Activated CD8-positive, alpha-beta memory T cell treated with anti-CD3 and anti-CD28 coated beads for 36 hours (primary cell): ENCODE data around the gene OR9G1. TPM values are rescaled to one million over a fixed set of nuclear protein-coding genes. Genes with fewer than 3 reads are reported as not detected.
"Not testable (repeated sequence)": the region's sequence is repeated elsewhere in the genome, so short reads cannot be mapped to it uniquely, and the experiment has no call there.

Experiments used
- CTCF ChIA-PET: fragments of 350-600 bp; sonication (Branson Sonifier 250); formaldehyde crosslinking; loops from one replicate; lab custom pipeline; 2021; ENCODE audit warnings: antibody characterized with exemption; lab: Charles Lee
- POLR2A ChIA-PET: fragments of 350-600 bp; sonication (Branson Sonifier 250); formaldehyde crosslinking; loops from one replicate; lab custom pipeline; 2021; ENCODE audit warnings: antibody characterized with exemption; lab: Charles Lee
- total RNA-seq, 2 experiments: library from RNA; stranded (reverse); gene quantifications; one replicate each; pipeline ENCODE4 v1.2.3, GENCODE V29; 2021

The OR9G1 gene, protein sequence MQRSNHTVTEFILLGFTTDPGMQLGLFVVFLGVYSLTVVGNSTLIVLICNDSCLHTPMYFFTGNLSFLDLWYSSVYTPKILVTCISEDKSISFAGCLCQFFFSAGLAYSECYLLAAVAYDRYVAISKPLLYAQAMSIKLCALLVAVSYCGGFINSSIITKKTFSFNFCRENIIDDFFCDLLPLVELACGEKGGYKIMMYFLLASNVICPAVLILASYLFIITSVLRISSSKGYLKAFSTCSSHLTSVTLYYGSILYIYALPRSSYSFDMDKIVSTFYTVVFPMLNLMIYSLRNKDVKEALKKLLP
- not detected for total RNA-seq

DNA sequence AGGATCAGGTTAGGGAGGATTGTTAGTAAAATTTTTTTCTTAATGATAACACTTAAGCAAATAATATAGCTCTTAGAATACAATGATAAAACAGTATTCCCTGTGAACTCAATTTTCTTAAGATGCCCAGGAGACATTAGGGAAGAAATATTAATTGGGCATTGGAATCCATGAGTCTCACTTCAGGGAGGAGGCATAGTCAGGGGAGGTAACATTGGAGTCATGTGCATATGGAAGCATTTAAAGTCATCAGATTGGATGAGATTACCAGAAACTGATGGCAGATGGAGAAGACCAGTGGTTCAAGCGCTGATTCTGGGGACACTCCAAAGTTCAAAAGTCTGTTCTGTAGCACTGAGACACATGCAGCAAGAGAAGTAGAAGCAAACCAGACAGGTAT lies at the start of gene OR9G1:
TSS of gene OR9G1 (plus strand) at position 301 of the 400 bp plus-strand sequence. CDS start 1,293 bp downstream, outside the sequence.
- POLR2A ChIA-PET = no interaction called here
- CTCF ChIA-PET = no interaction called here

DNA sequence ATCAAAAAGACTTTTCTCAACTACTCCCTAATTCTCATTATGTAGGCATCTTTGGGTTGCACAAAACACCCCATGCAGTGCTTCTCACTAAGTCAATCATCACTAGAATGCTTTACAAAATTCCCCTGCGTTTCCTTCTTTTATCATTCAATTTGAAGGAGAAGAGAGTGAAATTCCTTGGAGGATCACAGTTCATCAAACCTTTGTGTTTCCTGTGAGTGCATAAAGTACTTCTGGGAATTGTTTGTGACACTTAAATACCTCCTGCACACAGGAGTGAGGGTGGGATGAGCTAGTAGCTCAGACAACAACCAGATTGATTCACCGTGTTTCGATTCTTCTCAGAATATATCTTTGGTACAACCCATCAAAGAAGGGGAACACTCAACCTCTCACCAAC lies 39.1 kb upstream of the OR9G1 start:
- ChIA-PET POLR2A (no interaction called here), CTCF (no interaction called here)

DNA sequence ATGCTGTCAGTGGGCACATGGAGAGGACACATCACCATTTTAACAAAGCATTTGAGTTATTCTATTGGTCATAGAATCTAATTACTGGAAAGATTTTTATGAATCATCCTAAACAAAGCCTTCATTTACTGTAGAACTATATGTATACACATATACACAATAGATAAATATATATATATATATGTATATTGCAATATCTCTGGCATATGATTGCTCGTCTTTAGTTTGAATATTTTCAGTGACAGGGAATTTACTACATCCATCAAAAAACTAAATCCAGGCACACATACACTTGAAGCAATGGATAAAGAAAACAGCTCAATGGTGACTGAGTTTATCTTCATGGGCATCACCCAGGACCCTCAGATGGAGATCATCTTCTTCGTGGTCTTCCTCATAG lies 35.5 kb upstream of the OR9G1 start, which contains the start of gene OR5AR1:
TSS of gene OR5AR1 (plus strand) at position 301 of the 400 bp plus-strand sequence. CDS start at position 301, 0 bp downstream.
- POLR2A ChIA-PET = interaction anchor here (0.7 kb wide), 1 partner anchor 286 kb away, joined by 3 read pairs; no protein-coding TSS in a partner anchor
- CTCF ChIA-PET = no interaction called here

DNA sequence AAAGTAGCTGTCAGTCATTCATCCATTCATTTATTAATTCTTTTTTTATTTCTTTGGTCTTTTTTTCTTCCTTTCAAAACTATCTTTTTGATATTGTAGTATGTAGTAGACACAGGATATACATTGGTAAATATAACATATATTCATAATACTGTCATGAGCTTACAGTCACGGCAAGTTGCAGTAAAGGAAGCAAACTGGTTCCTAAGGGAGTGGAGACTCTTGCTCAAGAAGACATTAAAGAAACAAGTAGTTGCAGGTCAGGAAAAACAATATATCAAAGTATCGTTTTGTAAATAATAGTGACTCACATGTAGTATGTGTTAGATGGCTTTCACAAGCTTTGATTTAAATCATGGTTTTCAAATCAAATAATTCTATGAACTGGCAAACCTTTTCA lies 27.9 kb upstream of the OR9G1 start:
- ChIA-PET CTCF (no interaction called here), POLR2A (no interaction called here)

DNA sequence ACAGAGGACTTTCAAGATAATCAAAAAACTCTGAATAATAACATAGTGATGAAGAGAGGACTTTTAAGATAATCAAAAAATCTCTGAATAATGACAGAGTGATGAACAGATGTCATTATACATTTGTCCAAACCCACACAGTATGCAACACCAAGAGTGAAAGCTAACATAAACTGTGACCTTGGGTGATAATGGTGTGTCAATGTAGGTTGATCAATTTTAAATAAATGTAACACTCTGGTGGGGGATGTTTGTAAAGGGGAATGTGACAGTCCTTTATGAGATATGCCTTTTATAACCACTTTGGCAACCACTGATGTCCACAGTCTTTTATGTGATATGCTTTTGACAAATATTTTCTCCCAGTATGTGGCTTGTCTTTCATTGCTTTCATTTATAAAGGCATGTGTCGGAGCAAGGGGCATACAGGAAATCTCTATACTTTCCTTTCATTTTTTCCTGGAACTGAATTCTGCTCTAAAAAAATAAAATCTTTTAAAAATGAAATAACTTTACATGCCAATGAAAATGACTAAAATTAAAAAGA lies 10.3 kb upstream of the OR9G1 start:
- POLR2A ChIA-PET = no interaction called here
- CTCF ChIA-PET = no interaction called here

DNA sequence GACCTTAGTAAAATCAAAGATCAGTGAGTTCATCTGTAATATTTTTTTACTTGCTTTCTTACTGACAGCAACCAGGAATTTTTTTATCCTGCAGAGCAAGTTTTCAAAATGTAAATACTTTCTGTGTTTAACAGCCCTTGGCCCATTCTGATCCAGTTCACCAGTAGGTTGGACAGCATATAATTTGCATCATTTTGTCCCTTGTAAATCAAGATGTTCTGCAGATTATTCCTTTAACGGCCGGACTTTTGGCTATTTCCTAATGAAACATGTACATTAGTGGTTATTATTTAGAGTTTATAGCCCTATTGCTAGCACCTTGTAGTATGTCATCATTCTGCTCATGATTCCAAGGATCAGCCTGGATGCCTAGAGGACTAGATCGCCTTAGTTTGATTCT lies 7.7 kb upstream of the OR9G1 start:
- POLR2A ChIA-PET, CTCF ChIA-PET: not testable (repeated sequence)

DNA sequence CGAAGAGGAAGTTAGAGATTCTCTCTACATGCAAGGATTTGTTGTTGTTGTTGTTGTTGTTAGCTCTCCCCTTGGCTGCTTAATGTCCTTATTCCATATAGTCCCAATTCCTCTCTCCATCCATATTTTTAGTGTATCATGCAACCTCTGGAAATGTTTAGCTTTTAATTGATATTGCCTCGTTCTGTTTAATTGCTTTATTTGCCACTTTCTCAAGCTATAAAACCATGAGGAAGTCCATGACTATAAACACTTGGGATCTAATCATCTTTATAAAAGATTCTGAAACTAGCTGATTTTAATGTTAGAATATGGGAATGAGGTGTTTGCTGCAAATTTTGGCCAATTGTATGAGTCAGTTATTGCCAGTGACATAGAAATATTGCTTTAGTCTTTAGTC lies 5.5 kb upstream of the OR9G1 start:
- ChIA-PET CTCF (no interaction called here), POLR2A (no interaction called here)

DNA sequence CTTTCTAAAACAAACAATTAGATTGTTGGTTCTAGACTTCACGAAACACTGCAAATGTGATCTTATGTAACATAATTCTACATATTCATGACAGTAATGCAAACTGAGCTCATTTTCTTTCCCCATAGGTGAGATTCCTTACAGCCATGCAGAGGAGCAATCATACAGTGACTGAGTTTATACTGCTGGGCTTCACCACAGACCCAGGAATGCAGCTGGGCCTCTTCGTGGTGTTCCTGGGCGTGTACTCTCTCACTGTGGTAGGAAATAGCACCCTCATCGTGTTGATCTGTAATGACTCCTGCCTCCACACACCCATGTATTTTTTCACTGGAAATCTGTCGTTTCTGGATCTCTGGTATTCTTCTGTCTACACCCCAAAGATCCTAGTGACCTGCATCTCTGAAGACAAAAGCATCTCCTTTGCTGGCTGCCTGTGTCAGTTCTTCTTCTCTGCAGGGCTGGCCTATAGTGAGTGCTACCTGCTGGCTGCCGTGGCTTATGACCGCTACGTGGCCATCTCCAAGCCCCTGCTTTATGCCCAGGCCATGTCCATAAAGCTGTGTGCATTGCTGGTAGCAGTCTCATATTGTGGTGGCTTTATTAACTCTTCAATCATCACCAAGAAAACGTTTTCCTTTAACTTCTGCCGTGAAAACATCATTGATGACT lies 1.5 kb downstream of the OR9G1 start:
- ChIA-PET POLR2A (no interaction called here), CTCF (no interaction called here)

DNA sequence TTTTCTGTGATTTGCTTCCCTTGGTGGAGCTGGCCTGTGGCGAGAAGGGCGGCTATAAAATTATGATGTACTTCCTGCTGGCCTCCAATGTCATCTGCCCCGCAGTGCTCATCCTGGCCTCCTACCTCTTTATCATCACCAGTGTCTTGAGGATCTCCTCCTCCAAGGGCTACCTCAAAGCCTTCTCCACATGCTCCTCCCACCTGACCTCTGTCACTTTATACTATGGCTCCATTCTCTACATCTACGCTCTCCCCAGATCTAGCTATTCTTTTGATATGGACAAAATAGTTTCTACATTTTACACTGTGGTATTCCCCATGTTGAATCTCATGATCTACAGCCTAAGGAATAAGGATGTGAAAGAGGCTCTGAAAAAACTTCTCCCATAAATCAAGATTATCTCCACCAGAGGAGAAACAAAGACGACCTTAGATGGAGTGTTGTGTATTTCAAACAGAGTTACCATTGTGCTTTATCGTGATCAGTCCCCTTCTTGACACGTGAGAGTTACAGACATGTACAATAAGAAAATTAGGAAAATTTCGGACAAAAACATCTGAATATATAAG lies 2.1 kb downstream of the OR9G1 start:
- ChIA-PET CTCF (no interaction called here), POLR2A (no interaction called here)

DNA sequence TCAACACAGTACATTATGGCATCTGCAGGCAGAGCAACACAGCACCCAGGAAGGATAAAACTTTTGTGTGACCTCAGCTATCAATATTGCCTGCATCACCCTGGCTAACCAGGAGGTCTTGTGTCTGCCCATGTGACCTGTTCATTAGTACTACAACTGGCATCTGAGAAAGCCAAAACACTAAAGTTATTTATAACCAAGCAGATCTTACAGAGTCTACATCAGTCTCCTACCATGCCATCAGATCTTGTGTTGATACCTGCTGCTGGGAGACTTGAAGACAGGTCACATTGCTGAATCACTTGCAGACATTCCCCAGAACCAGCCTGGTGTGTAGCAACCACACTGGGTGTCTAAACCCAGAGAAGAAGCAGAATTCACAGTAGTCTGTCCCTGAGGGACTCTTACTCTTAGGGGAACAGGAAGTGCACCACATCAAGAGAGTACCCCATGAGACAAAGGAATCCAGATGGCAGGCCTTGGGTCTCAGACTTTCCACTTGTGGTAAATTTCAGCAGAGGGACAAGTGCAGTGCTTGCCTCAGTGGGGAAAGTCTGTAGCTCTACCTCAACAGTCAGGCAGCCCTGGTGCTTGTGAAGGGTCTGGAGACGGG lies 7.0 kb downstream of the OR9G1 start:
- POLR2A ChIA-PET = no interaction called here
- CTCF ChIA-PET = no interaction called here

DNA sequence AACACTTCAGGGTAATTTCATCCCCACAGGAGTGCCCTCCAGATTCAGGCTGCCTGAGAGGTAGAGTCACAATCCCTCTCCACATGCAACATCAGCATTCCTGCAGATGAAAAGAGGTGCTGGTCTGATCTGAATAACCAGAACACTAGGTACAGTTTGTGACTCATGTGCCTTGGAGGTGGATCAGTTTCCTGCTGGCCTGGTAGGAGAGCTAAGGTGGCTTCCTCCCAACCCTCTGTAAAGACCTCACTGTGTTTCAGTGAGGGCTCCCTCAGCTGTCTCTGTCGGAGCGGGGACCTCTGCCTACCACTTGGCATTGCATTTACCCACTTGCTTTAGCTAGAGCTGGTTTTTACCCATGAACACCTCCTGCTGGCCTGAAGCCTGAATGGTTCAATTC lies 7.6 kb downstream of the OR9G1 start:
- CTCF ChIA-PET = no interaction called here
- POLR2A ChIA-PET = no interaction called here

DNA sequence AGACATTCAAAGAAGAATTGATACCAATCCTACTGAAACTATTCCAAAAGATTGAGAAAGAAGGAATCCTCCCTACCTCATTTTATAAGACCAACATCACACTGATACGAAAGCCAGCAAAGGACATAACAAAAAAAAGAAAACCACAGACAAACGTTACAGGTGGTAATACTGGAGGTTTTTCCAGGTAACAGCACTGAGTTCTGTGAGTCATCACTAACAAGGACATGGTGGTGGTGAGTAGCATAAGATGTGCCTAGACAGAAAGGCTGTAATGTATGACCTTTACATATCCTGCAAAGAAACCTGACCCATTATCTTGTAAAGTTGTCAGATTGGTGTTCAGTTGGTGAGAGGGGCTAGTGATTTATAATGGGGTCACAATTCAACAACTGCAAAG lies 15.3 kb downstream of the OR9G1 start:
- ChIA-PET POLR2A (no interaction called here), CTCF (no interaction called here)

DNA sequence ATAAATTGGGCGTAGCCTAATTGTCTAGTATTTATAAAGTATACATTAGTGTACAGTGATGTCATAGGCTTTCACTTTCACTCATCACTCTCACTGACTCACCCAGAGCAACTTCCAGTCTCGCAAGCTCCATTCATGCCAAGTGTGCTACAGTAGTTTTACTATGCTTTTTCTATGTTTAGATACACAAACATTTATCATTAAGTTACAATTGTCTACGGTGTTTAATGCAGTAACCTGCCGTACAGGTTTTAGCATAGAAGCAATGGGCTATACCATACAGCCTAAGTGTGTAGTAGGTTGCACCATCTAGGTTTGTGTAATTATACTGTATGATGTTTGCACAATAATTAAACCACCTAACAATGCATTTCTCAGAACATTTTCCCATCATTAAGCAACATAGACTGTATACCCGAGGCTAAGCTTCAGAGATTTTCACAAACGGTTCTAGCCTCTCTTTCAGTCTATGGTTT lies 17.5 kb downstream of the OR9G1 start:
- POLR2A ChIA-PET = no interaction called here
- CTCF ChIA-PET = no interaction called here

DNA sequence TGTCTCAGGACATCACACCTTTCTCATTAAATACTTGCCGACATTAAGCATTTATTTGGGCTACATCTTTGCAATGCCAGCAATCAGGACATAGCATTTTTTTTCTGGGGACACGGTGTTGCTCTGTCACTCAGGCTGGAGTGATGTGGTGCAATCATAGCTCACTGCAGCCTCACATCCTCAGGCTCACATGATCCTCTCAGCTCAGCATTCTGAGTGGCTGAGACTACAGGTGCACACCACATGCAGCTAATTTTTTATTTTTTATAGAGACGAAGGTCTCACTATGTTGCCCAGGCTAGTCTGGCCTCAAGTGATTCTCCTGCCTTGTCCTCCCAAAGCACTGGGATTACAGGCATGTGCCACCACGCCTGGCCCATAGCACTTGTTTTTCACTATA lies 21.6 kb downstream of the OR9G1 start:
- ChIA-PET CTCF (no interaction called here), POLR2A (no interaction called here)

DNA sequence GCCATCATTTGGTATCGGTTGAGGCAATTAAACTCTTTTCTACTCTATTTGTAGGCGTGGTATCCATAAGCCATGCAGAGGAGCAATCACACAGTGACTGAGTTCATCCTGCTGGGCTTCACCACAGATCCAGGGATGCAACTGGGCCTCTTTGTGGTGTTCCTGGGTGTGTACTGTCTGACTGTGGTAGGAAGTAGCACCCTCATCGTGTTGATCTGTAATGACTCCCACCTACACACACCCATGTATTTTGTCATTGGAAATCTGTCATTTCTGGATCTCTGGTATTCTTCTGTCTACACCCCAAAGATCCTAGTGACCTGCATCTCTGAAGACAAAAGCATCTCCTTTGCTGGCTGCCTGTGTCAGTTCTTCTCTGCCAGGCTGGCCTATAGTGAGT lies 41.2 kb downstream of the OR9G1 start:
- CTCF ChIA-PET = no interaction called here
- POLR2A ChIA-PET = no interaction called here

DNA sequence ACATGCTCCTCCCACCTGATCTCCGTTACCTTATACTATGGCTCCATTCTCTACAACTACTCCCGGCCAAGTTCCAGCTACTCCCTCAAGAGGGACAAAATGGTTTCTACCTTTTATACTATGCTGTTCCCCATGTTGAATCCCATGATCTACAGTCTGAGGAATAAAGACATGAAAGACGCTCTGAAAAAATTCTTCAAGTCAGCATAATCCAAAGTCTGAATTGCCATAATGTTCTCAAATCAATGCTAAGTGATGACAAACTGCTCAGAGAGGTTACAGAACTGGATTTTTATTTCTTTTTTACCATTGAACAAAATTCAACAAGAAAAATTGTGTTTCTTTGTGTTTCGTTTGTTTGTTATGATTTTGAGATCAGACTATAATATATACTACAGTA lies 42.0 kb downstream of the OR9G1 start:
- POLR2A ChIA-PET = no interaction called here
- CTCF ChIA-PET = no interaction called here

DNA sequence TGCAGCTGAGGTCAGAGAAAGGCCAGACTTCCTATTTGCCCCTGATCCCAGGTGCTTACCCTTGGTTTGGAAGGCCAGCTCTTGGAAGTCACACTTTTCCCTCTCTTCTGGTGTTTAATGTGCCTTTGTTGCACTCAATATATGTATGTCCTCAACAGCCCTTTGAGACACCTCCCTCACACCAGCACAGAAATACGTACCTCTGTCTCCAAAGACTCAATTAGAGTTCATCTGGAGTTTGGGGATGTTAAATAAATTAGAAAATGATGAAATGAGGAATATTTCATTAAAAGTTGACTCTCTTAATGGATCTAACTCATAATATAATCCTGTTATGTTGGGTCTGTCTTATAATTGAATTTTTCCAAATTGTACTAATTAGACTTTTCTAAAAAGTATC lies 49.7 kb downstream of the OR9G1 start, which contains the start of gene OR9G4:
TSS of gene OR9G4 (minus strand) at position 101 of the 400 bp plus-strand sequence. CDS start 4,931 bp downstream, outside the sequence.
- POLR2A ChIA-PET = no interaction called here
- CTCF ChIA-PET = no interaction called here

DNA sequence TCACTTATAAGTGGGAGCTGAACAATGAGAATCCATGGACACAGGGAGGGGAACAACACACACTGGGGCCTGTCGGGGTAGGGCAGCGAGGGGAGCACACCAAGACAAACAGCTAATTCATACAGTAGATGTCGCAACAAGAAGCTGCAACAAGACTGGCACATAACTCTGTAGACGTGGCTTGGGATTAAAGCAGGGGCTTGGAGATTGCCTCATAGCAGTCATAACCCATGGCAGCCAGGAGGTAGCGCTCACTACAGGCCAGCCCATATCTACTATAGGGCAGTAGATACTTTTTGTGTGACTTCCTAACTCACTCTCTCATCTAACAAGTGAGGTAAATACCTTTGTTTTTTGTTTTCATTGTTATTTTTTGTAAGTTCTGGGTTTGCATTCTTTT lies 51.3 kb downstream of the OR9G1 start:
- CTCF ChIA-PET = no interaction called here
- POLR2A ChIA-PET = no interaction called here

DNA sequence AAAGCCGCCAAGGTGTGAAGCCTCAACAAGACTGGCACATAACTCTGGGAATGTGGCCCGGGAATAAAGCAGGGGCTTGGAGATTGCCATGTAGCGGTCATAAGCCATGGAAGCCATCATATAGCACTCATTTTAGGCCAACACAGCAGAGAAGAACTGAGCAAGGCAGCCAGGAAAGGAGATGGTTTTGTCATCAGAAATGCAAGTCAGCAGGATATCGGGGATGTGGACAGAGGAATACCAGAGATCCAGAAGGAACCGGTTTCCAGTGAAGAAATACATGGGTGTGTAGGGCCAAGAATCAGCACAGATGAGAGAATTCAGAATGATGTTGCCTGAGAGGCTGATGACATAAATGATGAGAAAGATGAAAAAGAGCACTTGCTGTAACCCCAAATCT lies 52.6 kb downstream of the OR9G1 start:
- ChIA-PET CTCF (no interaction called here), POLR2A (no interaction called here)
